Posterior vena cava (tissue), 2 donors: Measurements from ENCODE around the gene RUNDC3A. TPM values are rescaled to one million over a fixed set of nuclear protein-coding genes. Genes with fewer than 3 reads are reported as not detected.
A peak's percentile ranks its signal among the peaks of the same experiment; 100 is the strongest.
"Not testable (repeated sequence)": the region's sequence is repeated elsewhere in the genome, so short reads cannot be mapped to it uniquely, and the experiment has no call there.

Source experiments
- DNase-seq: peaks from one replicate; pipeline ENCODE4 v3.0.0-alpha.2; 2020; ENCODE audit warnings: low spot score
- intact Hi-C, 2 donors: fragments of 100-400 bp; cut with DNase I; formaldehyde crosslinking; loops; one replicate each; pipeline versions ENCODE4 v1.14.1 to v1.14.2; 2022 to 2023
- total RNA-seq, 2 donors: library from RNA; stranded (reverse); fragmentation: NEBNext Ultra II Directional; extraction: Animal tissue kit (Norgen Biotek cat#: 25700); gene quantifications; one replicate each; pipeline ENCODE4 v1.2.1, GENCODE V29; 2021
- donor health status: DM: yes; HTN: yes; CAD: no.
- donor health status: DM: yes; HTN: yes; CAD: no.

Gene RUNDC3A
- total RNA-seq, 2 donors from 2014 or later = 0.83 TPM; not detected in 1

DNA sequence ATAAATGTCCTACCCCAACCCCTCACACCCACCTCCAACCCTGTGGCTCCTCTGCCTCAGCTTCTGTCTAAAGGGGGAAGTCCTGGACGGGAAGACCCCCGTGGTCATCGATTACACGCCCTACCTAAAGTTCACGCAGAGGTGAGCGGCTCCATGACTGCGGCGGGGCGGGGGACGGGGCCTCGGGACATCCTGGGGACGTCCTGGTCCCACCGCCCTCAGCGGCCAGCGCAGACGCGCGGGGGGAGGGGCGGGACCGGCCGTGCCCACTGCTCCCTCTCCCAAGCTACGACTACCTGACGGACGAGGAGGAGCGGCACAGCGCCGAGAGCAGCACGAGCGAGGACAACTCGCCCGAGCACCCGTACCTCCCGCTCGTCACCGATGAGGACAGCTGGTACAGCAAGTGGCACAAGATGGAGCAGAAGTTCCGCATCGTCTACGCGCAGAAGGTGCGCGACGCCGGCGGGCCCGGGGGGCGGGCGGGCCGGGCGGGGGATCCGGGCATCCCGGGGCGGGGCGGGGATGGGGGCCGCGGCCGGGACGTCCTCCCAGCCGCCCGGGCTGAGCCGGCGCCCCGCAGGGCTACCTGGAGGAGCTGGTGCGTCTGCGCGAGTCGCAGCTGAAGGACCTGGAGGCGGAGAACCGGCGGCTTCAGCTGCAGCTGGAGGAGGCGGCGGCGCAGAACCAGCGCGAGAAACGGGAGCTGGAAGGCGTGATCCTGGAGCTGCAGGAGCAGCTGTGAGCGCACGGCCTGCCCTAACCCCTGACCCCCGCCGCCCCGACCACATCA, 6.7 kb downstream of the RUNDC3A start:
- no peak for DNase-seq
- intact Hi-C loops = no loop called here

DNA sequence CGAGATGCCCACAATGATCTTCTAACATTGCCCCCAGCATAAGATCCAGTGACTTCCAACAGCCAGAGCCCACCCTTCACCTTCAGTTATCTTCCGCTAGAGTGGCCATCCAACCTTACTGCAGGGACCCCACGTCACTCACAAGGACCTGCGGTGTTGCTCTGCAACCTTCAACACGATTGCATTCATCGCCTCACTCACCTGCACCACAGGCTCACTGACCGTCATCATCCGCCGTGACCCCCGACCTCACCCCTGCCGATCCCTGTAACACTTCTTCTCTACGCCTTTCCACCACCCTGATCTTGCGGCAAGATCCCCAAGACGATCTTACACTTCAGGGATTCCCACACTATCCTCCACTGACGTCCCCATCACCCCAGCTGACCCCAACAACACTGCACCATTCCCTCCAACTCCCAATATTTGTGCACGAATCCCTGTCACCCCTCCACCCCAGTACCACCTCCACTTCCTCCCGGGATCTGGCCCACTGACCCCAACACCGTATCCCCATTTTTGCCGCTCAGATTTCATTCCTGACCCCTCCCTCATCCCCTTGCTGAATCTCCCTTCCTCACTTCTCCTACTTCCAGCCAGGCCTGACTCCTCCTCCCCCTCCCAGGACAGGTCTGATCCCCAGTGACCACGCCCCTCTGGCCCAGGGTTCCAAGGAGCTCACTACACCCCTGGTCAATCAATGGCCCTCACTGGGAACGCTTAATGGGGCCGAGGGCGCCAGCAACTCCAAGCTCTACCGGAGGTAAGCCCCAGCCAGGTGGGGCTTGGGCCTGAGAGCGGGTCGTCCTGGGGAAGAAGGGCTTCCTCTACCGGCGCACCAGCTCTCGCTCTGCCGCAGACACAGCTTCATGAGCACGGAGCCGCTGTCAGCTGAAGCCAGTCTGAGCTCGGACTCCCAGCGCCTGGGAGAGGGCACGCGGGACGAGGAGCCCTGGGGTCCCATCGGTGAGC, 7.6 kb downstream of the RUNDC3A start:
- intact Hi-C loops = no loop called here
- no peak for DNase-seq

DNA sequence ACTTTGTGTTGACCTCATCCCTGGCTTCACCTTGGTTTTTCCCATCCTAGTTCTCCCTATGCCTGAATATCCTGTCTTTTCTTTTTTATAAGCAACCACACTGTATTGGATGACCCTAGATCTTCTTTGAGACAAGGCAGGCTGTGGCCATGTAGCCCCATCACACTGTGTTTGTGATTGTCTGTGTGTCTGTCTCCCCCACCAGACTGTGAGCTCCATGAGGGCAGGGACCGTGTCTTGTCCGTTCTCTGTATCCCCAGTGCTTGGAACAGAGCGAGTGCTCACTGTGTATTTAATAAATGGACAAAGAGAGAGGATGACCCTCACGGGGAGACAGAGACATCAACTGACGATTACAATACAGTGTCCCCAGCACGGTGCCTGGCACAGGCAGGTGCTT, 9.1 kb downstream of the RUNDC3A start:
- intact Hi-C loops = no loop called here
- DNase-seq = no peak

DNA sequence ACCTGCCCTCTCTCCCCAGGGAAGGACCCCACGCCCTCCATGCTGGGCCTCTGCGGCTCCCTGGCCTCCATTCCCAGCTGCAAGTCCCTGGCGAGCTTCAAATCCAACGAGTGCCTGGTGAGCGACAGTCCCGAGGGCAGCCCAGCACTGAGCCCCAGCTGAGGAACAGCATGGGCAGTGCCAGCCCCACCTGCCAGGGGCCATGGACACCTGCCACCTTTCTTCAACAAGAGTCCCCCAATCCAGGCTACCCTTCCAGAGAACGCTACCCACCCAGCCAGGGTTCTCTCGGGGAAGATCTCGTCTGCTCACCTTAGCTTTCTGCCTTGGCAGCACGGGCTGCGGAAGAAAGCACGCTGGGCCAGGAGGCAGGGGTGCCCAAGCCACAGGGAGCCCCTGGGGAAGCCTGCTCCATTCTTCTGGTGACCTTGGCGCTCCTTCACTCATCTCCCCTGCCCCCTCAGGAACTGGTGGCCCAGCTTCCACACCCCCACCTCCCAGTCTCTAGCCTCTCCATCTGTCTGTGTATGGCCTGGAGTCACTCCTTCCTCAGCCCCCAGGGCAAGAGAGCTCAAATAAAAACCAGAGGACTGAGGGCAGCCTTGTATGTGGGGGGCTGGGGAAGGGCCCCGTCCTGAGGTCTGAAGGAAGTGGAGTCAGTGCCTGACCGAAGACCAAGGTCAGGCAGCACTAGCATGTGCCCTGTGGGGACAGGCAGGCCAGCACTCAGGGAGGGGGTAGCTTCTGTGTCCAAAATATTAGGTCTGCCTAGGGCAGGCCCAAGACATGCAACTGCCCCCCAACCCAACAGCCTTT, 9.9 kb downstream of the RUNDC3A start:
- intact Hi-C loops = no loop called here
- DNase-seq = no peak

DNA sequence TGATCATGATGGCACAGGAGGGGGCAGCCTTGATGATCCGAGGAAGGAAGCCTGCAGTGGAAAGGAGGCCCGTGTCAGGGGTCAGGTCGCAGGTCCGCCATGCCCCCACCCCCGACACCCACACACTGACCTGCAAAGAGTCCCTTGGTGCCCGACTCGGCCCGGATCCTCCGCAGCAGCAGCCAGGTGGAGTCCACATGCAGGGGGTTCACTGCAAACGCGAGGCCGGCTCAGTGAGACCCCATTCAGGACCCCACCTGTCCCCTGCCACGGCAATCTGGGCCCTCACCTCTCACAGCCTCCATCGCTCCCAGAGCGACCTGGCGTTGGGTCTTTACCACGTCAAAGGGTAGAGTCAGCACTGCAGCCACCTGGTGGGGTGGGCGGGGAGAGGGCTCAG, 11.7 kb downstream of the RUNDC3A start:
- intact Hi-C loops = no loop called here

DNA sequence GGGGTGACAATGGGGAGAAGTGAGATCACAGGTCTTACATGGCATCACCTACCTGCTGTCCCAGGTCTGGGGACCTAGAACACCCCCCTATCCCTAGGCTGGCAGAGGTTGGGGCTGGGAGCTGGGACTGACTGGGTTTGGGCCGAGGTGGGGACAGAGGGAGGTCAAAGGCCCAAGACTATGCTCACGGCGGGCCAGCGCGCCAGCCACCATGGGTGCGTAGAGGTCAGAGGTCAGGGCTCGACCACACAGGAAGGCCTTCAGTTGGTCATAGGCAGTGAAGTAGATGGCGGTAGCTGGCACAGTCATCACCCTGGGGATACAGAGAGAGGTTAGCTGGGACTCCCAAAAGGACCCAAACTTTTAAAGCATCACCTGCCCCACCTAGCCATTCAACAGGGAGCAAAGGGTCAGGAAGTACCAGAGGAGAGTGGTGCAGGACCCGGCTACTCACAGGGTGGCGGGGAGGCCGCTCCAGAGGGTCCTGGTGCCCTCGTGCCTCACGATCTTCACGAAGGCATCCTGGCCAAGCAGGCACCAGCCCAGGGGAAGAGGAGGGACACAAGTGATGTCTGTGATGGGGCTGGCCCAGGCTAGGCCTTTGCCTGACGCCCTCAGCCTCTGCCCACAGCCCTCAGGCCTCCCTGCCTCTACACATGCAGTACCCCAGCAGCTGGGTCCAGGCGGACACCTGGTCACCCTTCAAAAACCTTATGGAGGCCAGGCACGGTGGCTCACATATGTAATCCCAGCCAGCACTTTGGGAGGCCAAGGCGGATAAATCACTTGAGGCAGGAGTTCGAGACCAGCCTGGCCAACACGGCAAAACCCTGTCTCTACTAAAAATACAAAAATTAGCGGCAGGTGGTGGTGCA, 13.1 kb downstream of the RUNDC3A start:
- DNase-seq = no peak
- intact Hi-C loops = no loop called here

More for the DNA sequence above, 11.7 kb downstream of the RUNDC3A start:
- DNase-seq = no peak

- DNase-seq = no peak
- intact Hi-C loops = no loop called here
Measured at GRCh38 chr17:44322236-44322895, 14.0 kb downstream of the RUNDC3A start.

GRCh38 chr17:44323359-44324091, 15.1 kb downstream of the RUNDC3A start:
- no peak for DNase-seq
- intact Hi-C loops = loop anchor here in 1 of 2 donors (2.0 kb wide), 1 partner anchor 111 kb away; no protein-coding TSS in a partner anchor

GRCh38 chr17:44324092-44324570, 15.7 kb downstream of the RUNDC3A start:
- DNase-seq = no peak
- intact Hi-C loops = loop anchor here in 1 of 2 donors (2.0 kb wide), 1 partner anchor 111 kb away; no protein-coding TSS in a partner anchor

GRCh38 chr17:44324571-44325275, 16.3 kb downstream of the RUNDC3A start, which contains the start of gene SLC25A39:
SLC25A39 (minus strand) TSS chr17:44324823; CDS start chr17:44323562, 1,261 bp downstream.
- DNase-seq = peak; percentile 99
- intact Hi-C loops = loop anchor here in 1 of 2 donors (2.0 kb wide), 1 partner anchor 112 kb away; no protein-coding TSS in a partner anchor

DNA sequence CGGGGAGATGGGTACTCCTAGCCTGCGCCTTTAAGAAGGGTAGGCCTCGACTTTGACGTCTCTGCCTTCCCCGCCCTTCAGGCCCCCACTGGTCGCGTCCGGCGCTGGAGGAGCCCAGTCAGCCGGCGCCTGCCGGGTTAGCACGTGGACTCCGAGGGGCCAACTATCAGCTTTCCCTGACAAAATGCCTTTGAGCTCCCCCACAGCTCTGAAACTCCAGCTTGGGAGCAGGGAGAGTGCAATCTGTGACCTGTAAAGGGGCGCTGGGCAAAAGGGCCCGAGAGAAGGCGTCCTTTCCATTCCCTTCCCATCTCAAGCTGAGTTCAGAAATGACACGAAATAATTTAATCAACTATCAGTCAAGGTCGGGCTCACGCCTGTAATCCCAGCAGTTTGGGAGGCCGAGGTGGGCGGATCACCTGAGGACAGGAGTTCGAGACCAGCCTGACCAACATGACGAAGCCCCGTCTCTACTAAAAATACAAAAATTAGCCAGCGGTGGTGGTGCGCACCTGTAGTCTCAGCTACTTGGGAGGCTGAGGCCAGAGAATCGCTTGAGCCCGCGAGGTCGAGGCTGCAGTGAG, 18.6 kb downstream of the RUNDC3A start:
- intact Hi-C loops = no loop called here
- peak; percentile 99 for DNase-seq

DNA sequence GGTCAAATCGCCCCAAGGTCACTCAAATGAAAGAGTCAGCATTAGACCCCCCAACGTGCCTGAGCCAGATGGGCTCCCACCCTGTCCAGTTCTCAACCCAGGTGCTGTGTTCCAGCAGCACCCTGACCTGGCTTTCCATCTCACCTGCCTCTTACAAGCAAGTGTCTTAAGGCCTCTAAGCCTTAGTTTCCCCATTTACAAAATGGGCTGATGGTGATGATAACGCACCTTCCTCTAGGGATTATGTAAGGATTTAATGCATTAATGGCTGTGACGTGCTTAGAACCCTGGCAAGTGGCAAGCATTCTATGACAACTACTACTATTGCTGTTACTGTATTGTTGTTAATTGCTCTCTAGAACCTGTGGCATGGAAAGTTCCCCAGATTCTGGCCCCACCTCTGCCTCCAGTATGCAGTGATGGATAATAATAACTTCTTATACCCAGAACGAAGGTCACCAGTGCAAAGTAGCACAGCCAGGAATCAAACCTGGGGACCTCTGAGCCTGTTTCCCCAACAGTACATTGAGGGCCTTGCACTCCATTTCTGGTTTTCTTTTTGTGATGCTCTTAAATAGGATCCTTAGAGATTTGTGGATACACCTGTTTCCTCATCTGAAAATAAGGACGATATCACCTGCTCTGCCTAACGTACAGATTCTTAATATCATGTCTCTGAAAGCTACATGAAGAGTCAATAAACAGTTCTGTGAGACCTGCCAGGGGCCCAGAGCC, 19.5 kb downstream of the RUNDC3A start:
- DNase-seq = no peak
- intact Hi-C loops = no loop called here

DNA sequence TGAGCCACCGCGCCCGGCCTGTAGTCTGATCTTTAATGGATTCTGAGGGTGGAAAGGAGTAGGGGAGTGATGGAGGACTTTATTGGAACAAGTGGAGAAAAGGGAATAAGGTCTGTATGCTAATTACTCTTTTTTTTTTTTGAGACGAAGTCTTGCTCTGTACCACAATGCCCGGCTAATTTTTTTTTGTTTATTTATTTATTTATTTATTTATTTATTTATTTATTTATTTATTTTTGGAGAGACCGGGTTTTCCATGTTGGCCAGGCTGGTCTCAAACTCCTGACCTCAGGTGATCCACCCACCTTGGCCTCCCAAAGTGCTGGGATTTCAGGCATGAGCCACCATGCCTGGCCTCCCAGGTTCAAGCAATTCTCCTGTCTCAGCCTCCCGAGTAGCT, 21.1 kb downstream of the RUNDC3A start:
- intact Hi-C loops, DNase-seq: not testable (repeated sequence)

DNA sequence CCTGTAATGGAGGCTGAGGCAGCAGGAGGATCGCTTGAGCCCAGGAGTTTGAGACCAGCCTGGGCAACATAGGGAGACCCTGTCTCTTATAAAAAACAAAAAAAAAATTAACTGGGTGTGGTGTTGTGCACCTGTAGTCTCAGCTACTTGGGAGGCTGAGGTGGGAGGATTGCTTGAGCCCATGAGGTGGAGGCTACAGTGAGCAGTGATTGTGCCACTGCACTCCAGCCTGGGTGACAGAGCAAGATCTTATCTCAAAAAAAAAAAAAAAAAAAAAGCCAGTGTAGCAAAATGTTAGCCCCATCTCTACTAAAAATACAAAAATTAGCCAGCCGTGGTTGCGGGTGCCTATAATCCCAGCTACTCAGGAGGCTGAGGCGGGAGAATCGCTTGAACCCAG, 21.9 kb downstream of the RUNDC3A start:
- intact Hi-C loops = loop anchor here in 1 of 2 donors (2.0 kb wide), 1 partner anchor 119 kb away; no protein-coding TSS in a partner anchor
- not testable (repeated sequence) for DNase-seq

- intact Hi-C loops = loop anchor here in 1 of 2 donors (2.0 kb wide), 1 partner anchor 121 kb away; no protein-coding TSS in a partner anchor
- no peak for DNase-seq
Measured at GRCh38 chr17:44331249-44331760, 22.9 kb downstream of the RUNDC3A start.
